Endothelial cell of umbilical vein (primary cell): Measurements from ENCODE around the gene TRMT10B. TPM values are rescaled to one million over a fixed set of nuclear protein-coding genes. Genes with fewer than 3 reads are reported as not detected.

Source experiments
- BruUV-seq: library from RNA; stranded (reverse); fragments of 400-500 nt; replicated peaks from 2 replicates; lab custom pipeline; 2021; lab: Mats Ljungman, UMichigan
- CTCF ChIA-PET: fragments of 300-600, 350-600 bp; sonication (Branson Sonifier 250); formaldehyde crosslinking; loops from one replicate; lab custom pipeline; 2021; ENCODE audit warnings: antibody characterized with exemption, inconsistent platforms; lab: Charles Lee
- POLR2A ChIA-PET: fragments of 300-600, 350-600 bp; sonication (Branson Sonifier 250); formaldehyde crosslinking; loops from one replicate; lab custom pipeline; 2021; ENCODE audit warnings: antibody characterized with exemption, inconsistent platforms; lab: Charles Lee
- DNase-seq: peaks from one replicate; pipeline ENCODE4 v3.0.0-alpha.2; 2011; ENCODE audit warnings: low read depth, low spot score
- FAIRE-seq: peaks from 2 replicates; lab custom pipeline; 2011; peaks lifted over from hg19 to GRCh38; lab: Jason Lieb, UNC
- H2AFZ ChIP-seq: 2 replicates; pipeline ENCODE4 v1.6.0; 2012; ENCODE audit warnings: low read depth, low read length, control low read depth, inconsistent platforms
- H3K27ac ChIP-seq: 2 replicates; pipeline ENCODE4 v1.5.1; 2011; ENCODE audit warnings: low read depth, mild to moderate bottlenecking, control low read depth, low read length, moderate library complexity; ENCODE audit not compliant: insufficient read depth
- H3K27me3 ChIP-seq, 2 experiments: 2 replicates each; pipeline versions ENCODE4 v1.6.0 to v1.6.1; 2011; ENCODE audit warnings: low read length in 2 of 2, mixed read lengths in 1 of 2; ENCODE audit not compliant: control insufficient read depth in 2 of 2, insufficient read depth in 2 of 2
- H3K36me3 ChIP-seq, 2 experiments: 2 replicates in 1 of 2; 3 replicates in 1 of 2; pipeline ENCODE4 v1.5.1; 2011; ENCODE audit warnings: low read length in 2 of 2, mild to moderate bottlenecking in 1 of 2, moderate library complexity in 1 of 2; ENCODE audit not compliant: control insufficient read depth in 2 of 2, insufficient read depth in 2 of 2; ENCODE audit errors: extremely low read depth in 1 of 2
- H3K4me1 ChIP-seq: 3 replicates; pipeline ENCODE4 v1.5.1; 2011; ENCODE audit warnings: mild to moderate bottlenecking, low read length; ENCODE audit not compliant: control insufficient read depth, insufficient read depth; ENCODE audit errors: extremely low read depth
- H3K4me2 ChIP-seq: 2 replicates; pipeline ENCODE4 v1.6.1; 2011; ENCODE audit warnings: low read length, control low read depth, mixed read lengths; ENCODE audit not compliant: insufficient read depth
- H3K4me3 ChIP-seq, 3 experiments: fragments of 200-600 bp in 1 of 3; sonication (generic), shearing (Covaris generic) in 1 of 3; replicated peaks in 1 of 3; 2 replicates each; pipeline ENCODE4 v1.5.1; 2011 to 2016; ENCODE audit warnings: control low read depth in 3 of 3, low read length in 3 of 3, mild to moderate bottlenecking in 2 of 3, inconsistent platforms in 1 of 3, low read depth in 1 of 3, moderate library complexity in 1 of 3; ENCODE audit not compliant: insufficient read depth in 1 of 3
- H3K79me2 ChIP-seq: 2 replicates; pipeline ENCODE4 v1.6.0; 2012; ENCODE audit warnings: low read length, inconsistent platforms; ENCODE audit not compliant: control insufficient read depth, insufficient read depth
- H3K9ac ChIP-seq: replicated peaks from 2 replicates; pipeline ENCODE3; 2011; ENCODE audit warnings: low read length, control low read depth; ENCODE audit not compliant: insufficient read depth; ENCODE audit errors: extremely low read depth
- H3K9me1 ChIP-seq: replicated peaks from 3 replicates; pipeline ENCODE4 v1.6.0; 2011; ENCODE audit warnings: mild to moderate bottlenecking, low read length; ENCODE audit not compliant: control insufficient read depth, insufficient read depth; ENCODE audit errors: extremely low read depth
- H3K9me3 ChIP-seq: replicated peaks from 2 replicates; pipeline ENCODE4 v1.5.1; 2012; ENCODE audit warnings: low read length, inconsistent platforms; ENCODE audit not compliant: control insufficient read depth, insufficient read depth
- H4K20me1 ChIP-seq: replicated peaks from 2 replicates; pipeline ENCODE3; 2011; ENCODE audit warnings: mild to moderate bottlenecking, low read length; ENCODE audit not compliant: control insufficient read depth, insufficient read depth; ENCODE audit errors: extremely low read depth
- EZH2 ChIP-seq: IDR thresholded peaks from 2 replicates; pipeline ENCODE4 v1.6.1; 2012; ENCODE audit warnings: borderline replicate concordance, low read depth, mild to moderate bottlenecking, moderate library complexity, low read length, inconsistent platforms; ENCODE audit not compliant: severe bottlenecking
- FOS ChIP-seq: IDR thresholded peaks from 2 replicates; pipeline ENCODE4 v1.6.1; 2011; ENCODE audit warnings: mild to moderate bottlenecking, low read length, moderate library complexity, borderline replicate concordance; ENCODE audit not compliant: insufficient read depth
- GATA2 ChIP-seq: IDR thresholded peaks from 2 replicates; pipeline ENCODE4 v1.7.0; 2011; ENCODE audit warnings: low read depth, mild to moderate bottlenecking, moderate library complexity, mixed read lengths, low read length; ENCODE audit not compliant: insufficient read length, insufficient read depth
- JUN ChIP-seq: IDR thresholded peaks from 2 replicates; pipeline ENCODE4 v1.6.1; 2011; ENCODE audit warnings: borderline replicate concordance, low read depth; ENCODE audit not compliant: insufficient read length, insufficient read depth
- MAX ChIP-seq: IDR thresholded peaks from 2 replicates; pipeline ENCODE4 v1.6.1; 2011; ENCODE audit not compliant: insufficient read depth, insufficient read length
- MYC ChIP-seq: IDR thresholded peaks from one replicate; pipeline ENCODE4 v1.6.1; 2011; ENCODE audit warnings: mild to moderate bottlenecking, low read depth, low read length
- POLR2A ChIP-seq: IDR thresholded peaks from 2 replicates; pipeline ENCODE4 v1.6.1; 2012; ENCODE audit warnings: low read depth, mild to moderate bottlenecking, control low read depth, low read length
- POLR2AphosphoS5 ChIP-seq: IDR thresholded peaks from 2 replicates; pipeline ENCODE4 v1.6.1; 2012; ENCODE audit warnings: low read depth, mild to moderate bottlenecking, control low read depth, low read length, moderate library complexity; ENCODE audit not compliant: insufficient read depth
- dilution Hi-C: fragments of 300-500 bp; cut with MboI; formaldehyde crosslinking; loops from one replicate; pipeline ENCODE4 v1.15.0; 2019; ENCODE audit warnings: low sequenced_read_pairs; ENCODE audit not compliant: extremely low pct_ligation_motif_present
- intact Hi-C: fragments of 100-400 bp; cut with micrococcal nuclease; formaldehyde crosslinking; loops from one replicate; pipeline ENCODE4 v1.10.0; 2022
- polyA plus RNA-seq, 4 experiments: library from polyadenylated mRNA; depleted of rRNA in 3 of 4; stranded (reverse) in 3 of 4; unstranded in 1 of 4; fragments of >200 nt; gene quantifications; 2 replicates each; pipeline versions ENCODE4 v1.2.1 to v1.2.3, GENCODE V29; 2011 to 2012; ENCODE audit warnings: missing spikeins in 1 of 4
- total RNA-seq: library from RNA; stranded (reverse); gene quantifications from 2 replicates; pipeline ENCODE4 v1.2.3, GENCODE V29; 2021
- TF ChIP-seq, protein P1 (sequence below), 2 donors: IDR thresholded peaks; 1 replicate in 1 of 2; 2 replicates in 1 of 2; pipeline ENCODE4 v1.5.1; 2011; ENCODE audit warnings: low read length in 2 of 2, mild to moderate bottlenecking in 2 of 2, moderate library complexity in 2 of 2, control low read depth in 1 of 2, inconsistent platforms in 1 of 2, low read depth in 1 of 2; ENCODE audit not compliant: insufficient read depth in 1 of 2; ENCODE audit errors: extremely low read depth in 1 of 2

The TRMT10B gene
- total and polyA plus RNA-seq, 2 donors (not counting 3 experiments of a cell fraction or from before 2014, with no cell fraction given), result 3.0 to 7.0 TPM

DNA sequence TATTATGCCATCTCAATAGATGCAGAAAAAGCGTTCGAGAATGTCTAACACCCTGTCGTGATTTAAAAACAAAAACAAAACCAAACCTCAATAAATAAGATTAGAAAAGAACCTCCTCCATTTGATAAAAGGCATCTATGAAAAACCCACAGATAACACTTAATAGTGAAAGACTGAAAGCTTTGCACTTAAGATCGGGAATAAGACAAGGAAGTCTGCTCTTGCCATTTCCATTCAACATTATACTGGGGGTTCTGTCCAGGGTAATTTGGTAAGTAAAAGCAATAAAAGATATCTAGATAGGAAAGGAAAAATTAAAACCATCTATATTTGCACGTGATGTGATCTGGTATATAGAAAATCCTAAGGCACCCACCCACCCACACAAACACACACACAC lies 38.5 kb downstream of the TRMT10B start:
- no peaks in the 10 kb centered on the region for H3K9me1 ChIP-seq
- no peaks in the 10 kb centered on the region for H3K27me3 ChIP-seq
- no peaks in the 10 kb centered on the region for H4K20me1 ChIP-seq
- no peak overlapping the region for H2AFZ ChIP-seq
- H3K4me3 ChIP-seq, result no peak overlapping the region
- ChIA-PET CTCF (no interaction called here), POLR2A (no interaction called here)
- no peaks in the 10 kb centered on the region for H3K79me2 ChIP-seq
- dilution Hi-C loops (no loop called here), intact Hi-C loops (no loop called here)
- no peaks in the 10 kb centered on the region for H3K9me3 ChIP-seq
- no peak overlapping the region for H3K27ac ChIP-seq
- no peak for TF ChIP-seq GATA2
- TF ChIP-seq, protein P1, sequence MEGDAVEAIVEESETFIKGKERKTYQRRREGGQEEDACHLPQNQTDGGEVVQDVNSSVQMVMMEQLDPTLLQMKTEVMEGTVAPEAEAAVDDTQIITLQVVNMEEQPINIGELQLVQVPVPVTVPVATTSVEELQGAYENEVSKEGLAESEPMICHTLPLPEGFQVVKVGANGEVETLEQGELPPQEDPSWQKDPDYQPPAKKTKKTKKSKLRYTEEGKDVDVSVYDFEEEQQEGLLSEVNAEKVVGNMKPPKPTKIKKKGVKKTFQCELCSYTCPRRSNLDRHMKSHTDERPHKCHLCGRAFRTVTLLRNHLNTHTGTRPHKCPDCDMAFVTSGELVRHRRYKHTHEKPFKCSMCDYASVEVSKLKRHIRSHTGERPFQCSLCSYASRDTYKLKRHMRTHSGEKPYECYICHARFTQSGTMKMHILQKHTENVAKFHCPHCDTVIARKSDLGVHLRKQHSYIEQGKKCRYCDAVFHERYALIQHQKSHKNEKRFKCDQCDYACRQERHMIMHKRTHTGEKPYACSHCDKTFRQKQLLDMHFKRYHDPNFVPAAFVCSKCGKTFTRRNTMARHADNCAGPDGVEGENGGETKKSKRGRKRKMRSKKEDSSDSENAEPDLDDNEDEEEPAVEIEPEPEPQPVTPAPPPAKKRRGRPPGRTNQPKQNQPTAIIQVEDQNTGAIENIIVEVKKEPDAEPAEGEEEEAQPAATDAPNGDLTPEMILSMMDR (IDR thresholded peaks at IDR 0.05; ENCODE audit: extremely low read depth in 1 of 2, insufficient read depth in 1 of 2, low read depth in 1 of 2, low read length in 2 of 2), result no peak
- no peak for TF ChIP-seq MAX
- TF ChIP-seq EZH2, result no peak
- no peak for TF ChIP-seq POLR2A
- TF ChIP-seq MYC, result no peak
- no peak for TF ChIP-seq JUN
- no peak for TF ChIP-seq POLR2AphosphoS5
- TF ChIP-seq FOS, result no peak
- FAIRE-seq (no peak), DNase-seq (no peak)
- H3K36me3 ChIP-seq, result no peaks in the 10 kb centered on the region
- H3K4me2 ChIP-seq, result no peak overlapping the region
- H3K4me1 ChIP-seq, result peaks cover 3% of the 10 kb centered on the region
- H3K9ac ChIP-seq, result no peak overlapping the region
- BruUV-seq, result no TSS peak
